Spleen (tissue), 11 donors: ENCODE results near the gene NIPBL. TPM values are rescaled to one million over a fixed set of nuclear protein-coding genes. Genes with fewer than 3 reads are reported as not detected.
A peak's percentile ranks its signal among the peaks of the same experiment; 100 is the strongest.

Experiments
- DNase-seq: peaks from one replicate; pipeline ENCODE4 v3.0.0-alpha.2; 2020
- H3K27ac ChIP-seq, 8 donors: fragments of 200-600 bp; sonication (generic) in 7 of 8; 1 replicate in 4 of 8; 2 replicates in 4 of 8; pipeline versions ENCODE4 v1.5.0 to v1.8.0; 2016 to 2021; ENCODE audit warnings: inconsistent platforms in 4 of 8, mild to moderate bottlenecking in 4 of 8, moderate library complexity in 1 of 8
- H3K27me3 ChIP-seq, 7 donors: fragments of 200-600 bp; sonication (generic) in 6 of 7; replicated peaks in 1 of 7; 1 replicate in 4 of 7; 2 replicates in 3 of 7; pipeline versions ENCODE4 v1.5.0 to v1.8.0; 2016 to 2021; ENCODE audit warnings: inconsistent platforms in 3 of 7, mild to moderate bottlenecking in 1 of 7
- H3K36me3 ChIP-seq, 6 donors: fragments of 200-600 bp; sonication (generic) in 5 of 6; 1 replicate in 4 of 6; 2 replicates in 2 of 6; pipeline versions ENCODE4 v1.5.0 to v1.8.0; 2016 to 2021; ENCODE audit warnings: inconsistent platforms in 2 of 6
- H3K4me1 ChIP-seq, 6 donors: fragments of 200-600 bp; sonication (generic) in 5 of 6; 1 replicate in 3 of 6; 2 replicates in 3 of 6; pipeline versions ENCODE4 v1.5.0 to v1.8.0; 2016 to 2021; ENCODE audit warnings: inconsistent platforms in 3 of 6
- H3K4me3 ChIP-seq, 8 donors: fragments of 200-600 bp; sonication (generic) in 7 of 8; 1 replicate in 4 of 8; 2 replicates in 4 of 8; pipeline versions ENCODE4 v1.5.0 to v1.8.0; 2016 to 2021; ENCODE audit warnings: inconsistent platforms in 4 of 8, mild to moderate bottlenecking in 4 of 8, moderate library complexity in 2 of 8
- H3K9me3 ChIP-seq, 8 donors: fragments of 200-600 bp; sonication (generic) in 7 of 8; 1 replicate in 4 of 8; 2 replicates in 4 of 8; pipeline versions ENCODE4 v1.5.0 to v1.8.0; 2016 to 2021; ENCODE audit warnings: inconsistent platforms in 4 of 8
- POLR2A ChIP-seq, 3 donors: fragments of 450-650 bp; IDR thresholded peaks; one replicate each; pipeline ENCODE4 v1.5.1; 2017; ENCODE audit warnings: antibody characterized with exemption in 3 of 3, mild to moderate bottlenecking in 1 of 3
- POLR2AphosphoS5 ChIP-seq, 3 donors: sonication (generic); formaldehyde crosslinking; IDR thresholded peaks; one replicate each; pipeline ENCODE4 v1.5.1; 2017; ENCODE audit warnings: antibody characterized with exemption in 3 of 3
- WGBS, 5 donors: extraction: QIAGEN DNeasy Blood & Tissue Kit in 3 of 5; methylation state at CpG; one replicate each; pipeline versions ENCODE4 v1.1.5 to v1.1.7; 2013 to 2018; 5-methylcytosine and 5-hydroxymethylcytosine counted together
- intact Hi-C: fragments of 100-400 bp; cut with DNase I; formaldehyde crosslinking; loops from one replicate; pipeline ENCODE4 v1.15.0; 2023; ENCODE audit warnings: low total_unique reads
- polyA plus RNA-seq, 3 donors: library from polyadenylated mRNA; stranded (reverse); fragments of 200-250 nt; gene quantifications; one replicate each; pipeline ENCODE4 v1.2.1, GENCODE V29; 2013
- total RNA-seq, 7 donors: library from RNA; depleted of rRNA in 3 of 7; stranded (reverse); fragments of >200 nt in 3 of 7; fragmentation: NEBNext Ultra II Directional in 4 of 7; extraction: Animal tissue kit (Norgen Biotek cat#: 25700) in 4 of 7; gene quantifications; one replicate each; pipeline versions ENCODE4 v1.1.0 to v1.2.1, GENCODE V29; 2016 to 2021
- TF ChIP-seq, protein P1 (sequence below), 11 experiments: fragments of 200-600 bp in 7 of 11; fragments of 450-650 bp in 4 of 11; sonication (generic) in 4 of 11; IDR thresholded peaks in 8 of 11; conservative IDR thresholded peaks in 3 of 11; 1 replicate in 7 of 11; 2 replicates in 4 of 11; pipeline versions ENCODE4 v1.4.0 to v1.8.0; 2016 to 2021; ENCODE audit warnings: antibody characterized with exemption in 11 of 11, inconsistent platforms in 4 of 11, mild to moderate bottlenecking in 1 of 11
- donor health status: healthy with polysubstance abuse.
- donor health status: DM: no; HTN: no; CAD: no; lungs with moderate emphysema.
- donor health status: DM: no; HTN: no; CAD: no.
- donor health status: Bipolar disorder and iron deficiency.
- donor health status: healthy.
- donor health status: DM: no; HTN: no; CAD: no.
- donor health status: DM: yes; HTN: yes; CAD: no.

The NIPBL gene
- total and polyA plus RNA-seq, 10 donors, result 16.8 to 103 (median 83.1) TPM

DNA sequence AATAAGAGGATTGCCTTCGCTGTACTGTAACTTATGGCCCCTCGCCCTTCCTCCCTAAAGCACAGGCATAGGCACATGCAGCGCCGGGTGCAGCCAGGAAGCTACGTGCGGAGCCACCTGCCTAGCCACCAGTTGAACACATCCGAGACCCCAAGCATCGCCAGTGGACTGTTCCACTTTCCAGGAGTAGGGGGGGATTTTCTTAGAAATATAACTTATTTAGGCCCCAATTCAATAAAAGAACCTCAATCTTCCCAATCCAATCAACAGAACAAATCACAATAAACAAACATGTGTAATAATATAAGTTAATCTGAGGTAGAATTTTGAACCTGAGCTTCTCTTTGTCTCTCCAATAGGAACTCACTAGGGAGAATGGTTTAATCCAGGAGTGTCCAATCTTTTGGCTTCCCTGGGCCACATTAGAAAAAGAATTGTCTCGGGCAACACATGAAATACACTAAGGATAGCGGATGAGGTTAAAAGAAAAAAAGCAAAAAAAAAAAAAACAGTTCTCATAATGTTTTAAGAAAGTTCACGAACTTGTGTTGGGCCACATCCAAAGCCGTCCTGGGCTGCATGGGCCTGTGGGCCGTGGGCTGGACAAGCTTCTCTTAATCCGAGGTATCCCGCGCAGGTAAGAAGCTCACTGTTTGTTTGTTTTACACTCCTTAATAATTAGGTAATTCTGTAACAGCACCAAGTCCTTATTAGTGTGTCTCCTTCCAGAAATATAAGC lies 22.0 kb upstream of the NIPBL start:
- Histone ChIP-seq H3K27me3 (no peaks in the 10 kb centered on the region), H3K36me3 (no peaks in the 10 kb centered on the region), H3K9me3 (peaks cover 0 to 4% (median 0%) of the 10 kb centered on the region in 8 donors), H3K27ac (peak overlapping the region in 1 of 8 donors; percentile 30), H3K4me1 (no peaks in the 10 kb centered on the region), H3K4me3 (no peak overlapping the region)
- DNase-seq, result no peak
- 84 to 92% (median 90%) methylated on average over 16 of the region's 16 CpGs for WGBS, 5 donors
- TF ChIP-seq, protein P1, sequence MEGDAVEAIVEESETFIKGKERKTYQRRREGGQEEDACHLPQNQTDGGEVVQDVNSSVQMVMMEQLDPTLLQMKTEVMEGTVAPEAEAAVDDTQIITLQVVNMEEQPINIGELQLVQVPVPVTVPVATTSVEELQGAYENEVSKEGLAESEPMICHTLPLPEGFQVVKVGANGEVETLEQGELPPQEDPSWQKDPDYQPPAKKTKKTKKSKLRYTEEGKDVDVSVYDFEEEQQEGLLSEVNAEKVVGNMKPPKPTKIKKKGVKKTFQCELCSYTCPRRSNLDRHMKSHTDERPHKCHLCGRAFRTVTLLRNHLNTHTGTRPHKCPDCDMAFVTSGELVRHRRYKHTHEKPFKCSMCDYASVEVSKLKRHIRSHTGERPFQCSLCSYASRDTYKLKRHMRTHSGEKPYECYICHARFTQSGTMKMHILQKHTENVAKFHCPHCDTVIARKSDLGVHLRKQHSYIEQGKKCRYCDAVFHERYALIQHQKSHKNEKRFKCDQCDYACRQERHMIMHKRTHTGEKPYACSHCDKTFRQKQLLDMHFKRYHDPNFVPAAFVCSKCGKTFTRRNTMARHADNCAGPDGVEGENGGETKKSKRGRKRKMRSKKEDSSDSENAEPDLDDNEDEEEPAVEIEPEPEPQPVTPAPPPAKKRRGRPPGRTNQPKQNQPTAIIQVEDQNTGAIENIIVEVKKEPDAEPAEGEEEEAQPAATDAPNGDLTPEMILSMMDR (IDR thresholded peaks at IDR 0.05 in 8 of 11, conservative IDR thresholded peaks at IDR 0.05 in 3 of 11), result no peak
- TF ChIP-seq POLR2A (IDR thresholded peaks at IDR 0.05) (no peak), POLR2AphosphoS5 (IDR thresholded peaks at IDR 0.05) (no peak)
- intact Hi-C loops, result no loop called here

DNA sequence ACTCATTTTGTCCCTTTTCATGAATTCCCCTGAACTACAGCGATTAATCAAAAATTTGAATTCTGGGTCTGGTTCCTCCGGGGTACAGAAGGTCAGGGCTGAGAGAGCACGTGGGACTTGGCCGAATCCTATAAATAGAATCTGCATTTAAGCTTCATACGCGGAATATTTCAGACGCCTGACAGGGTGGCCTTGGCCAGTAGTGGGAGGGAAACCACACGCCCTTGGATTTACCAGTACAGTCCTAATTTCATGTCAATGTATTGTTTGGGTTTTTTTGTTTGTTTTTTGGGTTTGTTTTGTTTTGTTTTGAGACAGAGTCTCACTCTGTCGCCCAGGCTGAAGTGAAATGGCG lies 21.5 kb upstream of the NIPBL start:
- Histone ChIP-seq H3K27me3 (no peaks in the 10 kb centered on the region), H3K27ac (peak overlapping the region in 2 of 8 donors; percentile 22 to 30), H3K4me3 (no peak overlapping the region), H3K9me3 (peaks cover 0 to 4% (median 0%) of the 10 kb centered on the region in 8 donors), H3K36me3 (no peaks in the 10 kb centered on the region), H3K4me1 (no peaks in the 10 kb centered on the region)
- no peak for DNase-seq
- WGBS, 5 donors, result 69 to 84% (median 81%) methylated on average over 10 of the region's 10 CpGs
- intact Hi-C loops, result no loop called here
- TF ChIP-seq, protein P1 (IDR thresholded peaks at IDR 0.05 in 8 of 11, conservative IDR thresholded peaks at IDR 0.05 in 3 of 11), result no peak
- TF ChIP-seq POLR2AphosphoS5 (IDR thresholded peaks at IDR 0.05) (no peak), POLR2A (IDR thresholded peaks at IDR 0.05) (no peak)

DNA sequence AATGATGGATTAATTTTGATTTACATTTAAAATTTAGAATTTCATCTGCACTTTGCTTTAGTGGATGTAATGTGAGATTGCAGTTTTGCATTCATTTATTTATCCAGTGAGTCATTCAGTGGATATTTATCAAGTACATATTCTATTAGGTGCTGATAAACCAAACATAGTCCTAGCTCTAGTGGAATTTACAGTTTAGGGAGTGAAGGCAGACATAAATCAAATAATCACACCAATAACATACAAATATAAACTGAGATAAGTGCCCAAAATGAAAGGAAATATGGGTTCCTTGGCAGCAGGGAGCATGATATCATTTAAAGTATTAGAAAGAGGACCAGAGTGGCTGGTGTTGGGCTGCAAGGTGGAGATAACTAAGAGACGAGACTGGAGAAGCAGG lies 14.7 kb upstream of the NIPBL start:
- H3K36me3 ChIP-seq, result no peaks in the 10 kb centered on the region
- no peak overlapping the region for H3K27ac ChIP-seq
- H3K27me3 ChIP-seq, result no peaks in the 10 kb centered on the region
- H3K4me3 ChIP-seq, result no peak overlapping the region
- no peaks in the 10 kb centered on the region for H3K4me1 ChIP-seq
- no peaks in the 10 kb centered on the region for H3K9me3 ChIP-seq
- no peak for DNase-seq
- intact Hi-C loops, result no loop called here
- WGBS, 5 donors, result 87 to 97% (median 96%) methylated on average over 1 of the region's 1 CpG
- no peak for TF ChIP-seq POLR2A (IDR thresholded peaks at IDR 0.05)
- TF ChIP-seq, protein P1 (IDR thresholded peaks at IDR 0.05 in 8 of 11, conservative IDR thresholded peaks at IDR 0.05 in 3 of 11), result no peak
- no peak for TF ChIP-seq POLR2AphosphoS5 (IDR thresholded peaks at IDR 0.05)

DNA sequence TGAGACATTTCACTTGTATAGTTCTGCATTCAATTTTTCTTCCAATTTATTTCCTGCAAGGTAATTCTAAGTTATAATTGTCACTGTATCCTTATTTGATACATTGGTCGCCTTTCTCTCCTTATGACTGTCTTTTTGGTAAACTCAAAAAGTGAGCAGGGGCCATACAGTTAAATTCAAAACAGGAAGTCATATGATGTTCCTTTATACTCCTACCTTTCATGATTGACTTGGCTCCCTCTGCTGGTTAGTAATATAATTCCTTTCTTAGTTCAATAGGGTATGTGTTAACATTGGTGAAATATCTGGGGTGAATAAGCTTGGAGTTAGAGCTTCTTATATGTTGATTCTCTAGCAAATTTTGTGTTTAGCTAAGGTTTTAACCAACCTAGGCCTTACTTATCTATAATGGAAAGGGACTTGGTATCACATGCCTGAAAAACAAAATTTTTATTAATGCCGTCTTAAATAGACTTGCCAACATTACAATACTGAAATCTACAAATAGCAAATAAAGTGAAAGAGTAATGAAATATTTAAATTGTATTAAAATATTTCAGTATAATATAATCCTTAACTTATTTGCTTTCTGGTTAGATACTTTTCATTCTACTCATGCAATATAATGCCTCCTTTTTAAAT lies 6.0 kb upstream of the NIPBL start:
- no peak overlapping the region for H3K4me3 ChIP-seq
- no peaks in the 10 kb centered on the region for H3K9me3 ChIP-seq
- intact Hi-C loops, result loop anchor here (5.0 kb wide), 1 partner anchor 143 kb away; no protein-coding TSS in a partner anchor
- whole genome bisulfite sequencing, 5 donors, result 54 to 63% (median 62%) methylated on average over 2 of the region's 2 CpGs
- no peaks in the 10 kb centered on the region for H3K27me3 ChIP-seq
- H3K4me1 ChIP-seq, result peaks cover 25 to 60% (median 50%) of the 10 kb centered on the region in 6 donors
- H3K27ac ChIP-seq, result no peak overlapping the region
- TF ChIP-seq POLR2AphosphoS5 (IDR thresholded peaks at IDR 0.05) (no peak), POLR2A (IDR thresholded peaks at IDR 0.05) (no peak)
- TF ChIP-seq, protein P1 (IDR thresholded peaks at IDR 0.05 in 8 of 11, conservative IDR thresholded peaks at IDR 0.05 in 3 of 11), result peak in 10 of 11 experiments; percentile 42 to 78 (median 70)
- DNase-seq, result no peak
- peaks cover 0 to 6% (median 1%) of the 10 kb centered on the region in 6 donors for H3K36me3 ChIP-seq
